NAMALWA (cell line): Measurements from ENCODE around the gene KDM2B.

Experiments used
- DNase-seq: peaks from one replicate; pipeline ENCODE4 v3.0.0-alpha.2; 2015; ENCODE audit warnings: low spot score

KDM2B gene

GRCh38 chr12:121430833-121431415 is 149.9 kb downstream of the KDM2B start:
- DNase-seq, result no peak

GRCh38 chr12:121428883-121429282 is 151.9 kb downstream of the KDM2B start:
- DNase-seq, result no peak

GRCh38 chr12:121427556-121428050 is 153.2 kb downstream of the KDM2B start:
- no peak for DNase-seq

GRCh38 chr12:121424624-121424975 is 156.2 kb downstream of the KDM2B start:
- DNase-seq, result peak; percentile 47

GRCh38 chr12:121423682-121424623 is 156.9 kb downstream of the KDM2B start:
- DNase-seq, result no peak

- DNase-seq, result no peak
These were observed 157.6 kb downstream of the KDM2B start for GRCh38 chr12:121423253-121423652.

- no peak for DNase-seq
These were observed 160.7 kb downstream of the KDM2B start for GRCh38 chr12:121420109-121420508.

- no peak for DNase-seq
These were observed 163.0 kb downstream of the KDM2B start for GRCh38 chr12:121417847-121418246.

GRCh38 chr12:121413917-121414316 is 166.9 kb downstream of the KDM2B start:
- no peak for DNase-seq

- no peak for DNase-seq
These were observed 175.6 kb downstream of the KDM2B start for GRCh38 chr12:121405211-121405610.

GRCh38 chr12:121404734-121405133 is 176.1 kb downstream of the KDM2B start:
- DNase-seq, result peak; percentile 41

- no peak for DNase-seq
These were observed 177.1 kb downstream of the KDM2B start for GRCh38 chr12:121403721-121404120.

GRCh38 chr12:121400332-121401139 is 180.3 kb downstream of the KDM2B start:
- peak; percentile 63 for DNase-seq

GRCh38 chr12:121399391-121400331 is 181.2 kb downstream of the KDM2B start, which contains the start of gene RNF34:
Gene RNF34, plus strand, starts transcription at chr12:121400118. Its CDS starts 95 bp downstream, at chr12:121400213.
- peak; percentile 99 for DNase-seq

- no peak for DNase-seq
These were observed 182.5 kb downstream of the KDM2B start for GRCh38 chr12:121398355-121398754.

- DNase-seq, result no peak
These were observed 183.3 kb downstream of the KDM2B start for GRCh38 chr12:121397521-121397920.

GRCh38 chr12:121392325-121392716 is 188.5 kb downstream of the KDM2B start:
- no peak for DNase-seq

GRCh38 chr12:121391619-121392324 is 189.1 kb downstream of the KDM2B start:
- DNase-seq, result peak; percentile 26

- DNase-seq, result no peak
These were observed 190.0 kb downstream of the KDM2B start for GRCh38 chr12:121390856-121391255.

GRCh38 chr12:121388421-121388981 is 192.3 kb downstream of the KDM2B start:
- no peak for DNase-seq
